GM19372 (cell line): Measurements from ENCODE around the gene RAB42.
"Not testable (repeated sequence)": the region's sequence is repeated elsewhere in the genome, so short reads cannot be mapped to it uniquely, and the experiment has no call there.

Experiments used
- ATAC-seq: cut with Tn5 transposase; IDR thresholded peaks from one replicate; pipeline ENCODE4 v1.9.1; 2021; ENCODE audit warnings: mild to moderate bottlenecking, low read depth, moderate library complexity; ENCODE audit not compliant: unreplicated experiment

RAB42 gene, protein sequence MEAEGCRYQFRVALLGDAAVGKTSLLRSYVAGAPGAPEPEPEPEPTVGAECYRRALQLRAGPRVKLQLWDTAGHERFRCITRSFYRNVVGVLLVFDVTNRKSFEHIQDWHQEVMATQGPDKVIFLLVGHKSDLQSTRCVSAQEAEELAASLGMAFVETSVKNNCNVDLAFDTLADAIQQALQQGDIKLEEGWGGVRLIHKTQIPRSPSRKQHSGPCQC

DNA sequence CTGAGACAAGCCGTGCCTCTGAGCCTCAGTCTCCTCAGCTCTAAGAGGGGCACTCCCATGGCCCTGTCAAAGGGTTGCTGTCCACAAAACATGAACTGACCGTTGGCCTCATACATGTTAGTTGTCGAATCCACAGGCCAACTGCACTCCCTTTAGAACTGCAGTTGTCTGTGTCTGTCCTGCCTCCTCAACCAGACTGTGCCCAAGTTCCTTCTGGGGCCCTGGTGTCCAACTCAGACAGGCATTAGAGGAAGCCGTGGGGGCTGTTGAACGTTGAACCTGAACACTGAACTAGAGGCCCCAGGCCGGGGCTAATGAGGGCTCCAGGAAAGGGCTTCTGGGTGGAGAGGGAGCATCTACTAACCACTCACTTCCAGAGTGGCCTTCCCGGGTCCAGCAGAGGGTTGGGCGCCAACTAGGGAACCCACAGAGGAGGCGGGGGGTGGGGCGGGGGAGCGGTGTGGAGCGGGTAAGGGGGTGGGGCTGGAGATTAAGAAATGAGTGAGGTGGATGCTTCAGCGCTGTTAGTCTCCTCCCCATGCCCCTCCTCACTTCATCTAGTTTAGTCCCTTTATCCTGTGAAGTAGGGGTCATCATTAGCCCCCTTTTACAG, at the start of gene RAB42:
RAB42 (plus strand) TSS at position 558 of the 613 bp plus-strand sequence. CDS start 247 bp downstream, outside the sequence.
- ATAC-seq: no peak

DNA sequence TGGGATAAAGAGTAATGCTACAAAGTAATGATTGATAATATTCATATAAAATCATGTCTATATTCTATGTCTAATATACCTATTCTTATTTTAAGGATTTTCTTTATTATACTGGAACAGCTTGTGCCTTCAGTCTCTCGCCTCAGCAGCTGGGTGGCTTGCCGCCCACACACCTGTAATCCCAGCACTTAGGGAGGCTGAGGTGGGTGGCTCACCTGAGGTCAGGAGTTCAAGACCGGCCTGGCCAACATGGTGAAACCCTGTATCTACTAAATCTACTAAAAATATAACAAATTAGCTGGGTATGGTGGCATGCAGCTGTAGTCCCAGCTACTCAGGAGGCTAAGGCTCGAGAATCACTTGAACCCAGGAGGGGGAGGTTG, 46.8 kb upstream of the RAB42 start:
- ATAC-seq: no peak

DNA sequence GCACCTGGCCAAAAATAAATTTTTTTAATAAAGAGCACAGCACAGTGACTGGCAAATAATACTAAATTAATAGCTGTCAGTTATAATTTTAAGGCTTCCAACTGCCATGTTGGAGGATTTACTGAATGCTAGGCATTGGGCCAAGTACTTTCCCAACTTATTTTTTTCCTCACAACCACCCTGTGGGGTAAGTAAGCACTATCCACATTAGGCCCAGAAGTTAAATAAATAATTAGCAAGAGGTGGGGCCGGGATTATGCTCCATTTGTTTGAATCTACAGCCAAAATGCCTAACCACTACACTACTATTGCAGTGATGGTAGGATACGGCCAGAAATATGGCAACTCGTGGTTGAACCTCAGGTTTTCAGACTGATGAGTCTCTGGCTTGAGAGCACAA, 43.7 kb upstream of the RAB42 start:
- ATAC-seq: no peak

DNA sequence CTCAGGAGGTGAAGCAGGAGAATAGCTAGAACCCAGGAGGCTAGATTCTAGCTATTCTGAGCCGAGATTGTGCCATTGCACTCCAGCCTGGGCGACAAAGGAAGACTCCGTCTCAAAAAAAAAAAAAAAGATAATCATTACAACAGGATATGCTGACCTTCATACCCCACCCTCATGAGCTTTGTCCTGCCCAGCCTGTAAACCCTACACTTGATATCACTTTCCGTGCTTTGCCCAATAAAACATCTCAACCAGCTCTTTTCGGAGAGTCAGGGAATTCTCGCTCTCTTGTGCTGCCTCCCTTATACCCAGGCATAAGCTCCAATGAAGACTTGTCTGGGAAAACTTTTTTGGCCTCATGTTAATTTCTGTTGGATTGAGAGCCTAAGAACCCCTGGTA, 40.7 kb upstream of the RAB42 start:
- no peak for ATAC-seq

DNA sequence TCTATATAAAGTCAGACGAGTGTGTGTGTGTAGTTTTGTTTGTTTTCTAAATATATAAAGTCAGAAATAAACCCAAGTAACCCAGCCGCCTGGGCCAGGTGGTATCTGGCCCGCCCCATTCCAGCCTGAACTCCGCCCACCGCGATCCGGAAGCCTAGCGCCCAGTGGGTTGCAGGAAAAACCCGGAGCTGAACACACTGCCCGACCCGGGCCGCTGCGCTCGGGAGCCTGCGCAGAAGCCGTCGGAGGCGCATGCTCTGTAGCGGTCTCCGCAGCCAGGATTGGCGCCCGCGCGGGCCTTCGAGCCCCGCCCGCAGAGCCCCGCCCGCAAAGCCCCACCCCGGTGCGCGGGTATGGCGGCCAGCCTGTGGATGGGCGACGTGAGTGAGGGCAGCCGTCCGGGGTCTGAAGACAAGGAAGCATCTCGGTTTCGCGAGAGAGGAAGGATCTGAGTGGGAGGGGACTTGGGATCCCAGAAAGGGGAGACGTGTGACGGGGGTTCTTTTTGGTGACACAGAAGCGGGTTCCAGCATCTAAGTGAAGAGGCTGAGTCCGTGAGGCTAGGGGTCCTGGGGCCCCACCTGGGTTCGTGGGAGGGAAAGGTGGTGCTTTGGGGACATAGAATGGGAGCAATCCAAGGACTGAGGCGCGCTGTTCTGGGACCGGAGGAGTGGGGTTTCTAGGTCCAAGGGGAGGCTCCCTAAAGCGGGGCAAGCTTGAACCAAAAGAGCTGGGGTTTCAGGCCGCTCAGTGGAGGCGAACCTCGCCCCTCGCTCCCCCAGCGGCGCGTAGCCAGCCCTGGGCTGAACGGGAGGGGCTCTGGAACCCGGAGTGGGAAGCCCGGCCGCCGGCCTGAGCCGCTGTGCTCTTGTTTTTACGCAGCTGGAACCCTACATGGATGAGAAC, 39.1 kb upstream of the RAB42 start, which contains the start of gene TRNAU1AP:
TRNAU1AP (plus strand) TSS at position 328 of the 906 bp plus-strand sequence; CDS start at position 354, 26 bp downstream.
- peak; percentile 90 for ATAC-seq

DNA sequence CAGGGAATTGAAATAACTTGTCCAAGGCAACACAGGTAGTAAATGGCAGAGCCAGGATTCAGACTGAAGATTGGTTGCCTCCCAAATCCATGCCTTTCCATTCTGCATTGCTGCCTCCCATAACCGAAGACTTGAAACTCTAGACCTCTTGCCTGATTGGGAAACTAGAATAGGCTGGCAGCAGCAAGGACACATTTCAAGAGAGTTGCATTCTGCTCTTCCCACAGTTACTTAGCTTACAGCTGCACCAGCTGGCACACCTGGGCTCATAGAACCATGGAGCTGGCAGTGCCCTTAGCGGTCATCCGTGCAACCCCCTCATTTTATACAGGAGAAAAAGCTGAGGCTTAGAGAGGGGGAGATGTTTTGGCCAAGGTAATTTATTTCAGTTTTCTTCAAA, 31.2 kb upstream of the RAB42 start:
- no peak for ATAC-seq

DNA sequence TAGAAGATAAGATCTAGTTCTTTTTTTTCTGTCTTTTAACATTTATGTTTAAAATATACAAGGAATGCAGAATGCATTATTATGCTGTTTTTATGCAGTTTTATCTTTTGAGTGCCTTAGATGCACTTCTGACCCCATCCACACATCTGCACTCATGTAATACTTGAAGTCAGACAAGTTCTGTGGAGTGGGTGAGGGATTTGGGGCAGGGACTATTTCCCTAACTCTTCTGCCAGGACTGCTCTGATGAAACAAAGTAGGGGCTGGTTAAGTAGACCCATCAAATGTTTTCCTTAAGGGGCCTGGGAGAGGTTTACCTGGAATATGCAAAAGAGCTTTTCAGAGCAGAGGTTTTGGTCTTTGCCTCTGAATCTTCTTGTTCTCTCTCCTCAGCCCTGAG, 27.8 kb upstream of the RAB42 start:
- no peak for ATAC-seq

GRCh38 chr1:28565040-28565439, 27.0 kb upstream of the RAB42 start:
- ATAC-seq: no peak

GRCh38 chr1:28565726-28566125, 26.3 kb upstream of the RAB42 start:
- no peak for ATAC-seq

DNA sequence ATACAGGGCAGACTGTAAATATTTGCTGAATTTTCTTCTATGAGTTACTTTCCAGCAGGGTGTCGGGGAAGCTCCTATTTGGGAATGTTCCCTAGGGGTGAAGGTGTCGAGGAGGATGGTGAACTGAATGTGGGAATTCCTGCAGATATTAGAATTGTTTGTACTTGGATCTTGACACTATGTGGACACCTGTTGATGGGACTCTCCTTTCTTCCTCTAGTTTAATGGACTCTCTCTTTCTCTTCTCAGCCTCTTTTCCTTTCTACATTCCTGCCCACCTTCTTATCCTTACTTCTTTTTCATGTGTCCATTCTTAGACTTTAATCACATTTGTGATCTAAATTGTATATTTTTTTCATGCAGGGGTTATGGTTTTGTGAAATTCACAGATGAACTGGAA, 25.1 kb upstream of the RAB42 start:
- no peak for ATAC-seq

DNA sequence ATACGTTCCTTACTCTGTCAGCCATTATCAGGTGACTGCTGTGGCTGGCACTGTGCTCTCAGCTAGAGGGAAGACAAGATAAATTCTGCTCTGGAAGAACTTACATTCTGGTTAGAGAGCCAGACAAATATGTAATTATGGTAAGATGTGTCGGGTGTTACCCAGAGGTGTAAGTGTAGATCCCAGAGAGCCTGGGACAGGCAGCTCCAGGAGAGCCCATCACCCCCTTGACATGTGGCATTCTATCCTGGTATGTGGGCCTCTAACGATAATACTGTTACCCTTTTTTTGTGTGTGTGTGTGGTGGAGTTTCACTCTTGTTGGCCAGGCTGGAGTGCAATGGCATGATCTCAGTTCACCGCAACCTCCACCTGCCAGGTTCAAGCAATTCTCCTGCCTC, 20.2 kb upstream of the RAB42 start:
- no peak for ATAC-seq

DNA sequence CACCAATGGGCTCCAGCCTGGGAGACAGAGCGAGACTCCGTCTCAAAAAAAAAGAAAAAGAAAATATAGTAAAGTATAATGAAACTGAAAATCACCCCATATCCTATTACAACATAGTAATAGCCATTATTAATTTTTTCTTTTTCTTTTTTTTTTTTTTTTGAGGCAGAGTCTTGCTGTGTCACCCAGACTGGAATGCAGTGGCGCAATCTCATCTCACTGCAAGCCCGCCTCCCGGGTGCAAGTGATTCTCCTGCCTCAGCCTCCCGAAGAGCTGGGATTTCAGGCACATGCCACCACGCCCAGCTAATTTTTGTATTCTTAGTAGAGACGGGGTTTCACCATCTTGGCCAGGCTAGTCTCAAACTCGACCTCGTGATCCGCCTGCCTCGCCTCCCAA, 19.2 kb upstream of the RAB42 start:
- not testable (repeated sequence) for ATAC-seq

DNA sequence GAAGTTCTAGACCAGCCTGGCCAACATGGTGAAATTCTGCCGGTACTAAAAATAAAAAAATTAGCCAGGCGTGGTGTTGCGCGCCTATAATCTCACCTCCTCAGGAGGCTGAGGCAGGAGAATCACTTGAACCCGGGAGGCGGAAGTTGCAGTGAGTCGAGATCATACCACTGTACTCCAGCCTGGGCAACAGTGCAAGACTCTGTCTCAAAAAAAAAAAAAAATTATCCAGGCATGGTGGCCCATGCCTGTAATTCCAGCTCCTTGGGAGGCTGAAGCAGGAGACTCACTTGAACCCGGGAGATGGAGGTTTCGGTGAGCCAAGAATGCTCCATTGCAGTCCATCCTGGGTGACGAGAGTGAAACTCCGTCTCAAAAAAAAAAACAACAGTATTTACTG, 18.5 kb upstream of the RAB42 start:
- ATAC-seq: no peak

DNA sequence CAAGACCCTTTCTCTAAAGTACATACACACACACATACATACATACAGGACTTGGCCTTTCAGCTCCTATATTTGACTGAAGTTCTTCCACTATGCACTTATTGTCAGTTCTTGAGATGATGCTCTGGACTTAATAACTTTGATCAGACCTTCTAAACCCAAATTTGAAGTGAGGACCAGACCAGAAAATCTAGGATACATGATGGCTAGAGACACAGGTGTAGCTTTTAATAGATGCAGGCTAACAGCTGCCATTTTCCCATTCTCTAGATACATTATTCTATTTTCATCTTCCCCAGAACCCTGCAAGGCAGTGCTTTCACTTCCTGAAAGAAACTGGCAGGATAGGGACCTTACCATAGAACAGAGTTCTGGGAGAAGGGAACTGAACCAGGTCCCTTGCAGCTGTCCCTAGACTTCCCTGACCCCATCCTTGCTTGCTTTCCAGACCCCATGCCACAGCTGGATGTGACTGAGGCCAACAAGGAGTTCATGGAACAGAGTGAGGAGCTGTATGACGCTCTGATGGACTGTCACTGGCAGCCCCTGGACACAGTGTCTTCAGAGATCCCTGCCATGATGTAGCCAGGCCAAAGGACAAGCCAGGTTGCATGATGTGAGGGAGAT, 14.9 kb upstream of the RAB42 start:
- no peak for ATAC-seq

GRCh38 chr1:28577738-28578536, 14.1 kb upstream of the RAB42 start:
- no peak for ATAC-seq

GRCh38 chr1:28578696-28579218, 13.3 kb upstream of the RAB42 start:
- ATAC-seq: no peak

GRCh38 chr1:28579401-28579800, 12.7 kb upstream of the RAB42 start:
- no peak for ATAC-seq

- peak; percentile 26 for ATAC-seq
Observed at GRCh38 chr1:28580722-28581530, 11.1 kb upstream of the RAB42 start.
